ENCODE data around the gene ELMO1. TPM values are rescaled to one million over a fixed set of nuclear protein-coding genes. Genes with fewer than 3 reads are reported as not detected.

ELMO1 gene
- total RNA-seq, 1 experiment from 2014 or later: 7.8 TPM

- H3K27me3 ChIP-seq (ENCODE audit: insufficient read depth, low read length): no peaks in the 10 kb centered on the region
- H4K5ac ChIP-seq (ENCODE audit: insufficient read length, low read depth, low read length): no peak overlapping the region
- H3K4me2 ChIP-seq (ENCODE audit: insufficient read depth, insufficient read length, low read length): no peak overlapping the region
- H4K20me1 ChIP-seq (ENCODE audit: control insufficient read depth, insufficient read depth, insufficient read length): no peaks in the 10 kb centered on the region
- no peak overlapping the region for H4K8ac ChIP-seq (replicated peaks; ENCODE audit: insufficient read length, low read depth, low read length)
- H3K18ac ChIP-seq (ENCODE audit: insufficient read length, low read depth, low read length): no peak overlapping the region
- H3K79me1 ChIP-seq (ENCODE audit: insufficient read depth, low read depth, low read length, poor library complexity, severe bottlenecking): no peaks in the 10 kb centered on the region
- H3K4ac ChIP-seq (ENCODE audit: low read depth, low read length): no peak overlapping the region
- H2BK120ac ChIP-seq (ENCODE audit: low read depth, low read length, poor library complexity, severe bottlenecking): no peak overlapping the region
- H3K27ac ChIP-seq (ENCODE audit: insufficient read length, low read depth, low read length): no peak overlapping the region
- H2BK15ac ChIP-seq (ENCODE audit: low read depth, low read length): no peak overlapping the region
- Mint-ChIP-seq H3K4me3 (no peak overlapping the region), H3K9me3 (peaks cover 5 to 13% of the 10 kb centered on the region in 2 experiments; a peak in 4 of 5 replicates), H3K36me3 (ENCODE audit: insufficient read depth in 1 of 3, low read depth in 3 of 3) (peaks cover 4 to 18% (median 5%) of the 10 kb centered on the region in 3 experiments), H3K27me3 (ENCODE audit: low read depth) (no peaks in the 10 kb centered on the region), H3K27ac (peak overlapping the region in 2 of 3 experiments; percentile 19 to 52; a peak in 1 of 7 replicates), H3K4me1 (peaks cover 49 to 50% of the 10 kb centered on the region in 2 experiments)
- H3T11ph ChIP-seq (ENCODE audit: low read length): peak overlapping the region; percentile 36
- H3K4me1 ChIP-seq (ENCODE audit: insufficient read depth, low read length): peaks cover 9% of the 10 kb centered on the region; the same call in 1 of the 2 replicates
- H3K23me2 ChIP-seq (ENCODE audit: insufficient read length, low read depth, low read length, poor library complexity, severe bottlenecking): no peaks in the 10 kb centered on the region
- H2BK12ac ChIP-seq (ENCODE audit: insufficient read length, low read depth, low read length): no peak overlapping the region
- no peak for TF ChIP-seq CTCF (conservative IDR thresholded peaks at IDR 0.05)
- H2BK20ac ChIP-seq (ENCODE audit: low read depth, low read length, poor library complexity, severe bottlenecking): no peak overlapping the region
- no peak overlapping the region for H2AFZ ChIP-seq (ENCODE audit: low read length)
- DNase-seq: no peak
- H3K56ac ChIP-seq (ENCODE audit: insufficient read length, low read depth, low read length): no peak overlapping the region
- H3K79me2 ChIP-seq (ENCODE audit: insufficient read depth, low read length): no peaks in the 10 kb centered on the region; the same call in 1 of the 2 replicates
- no peak overlapping the region for H3K23ac ChIP-seq (ENCODE audit: insufficient read length, low read depth, low read length)
- no peak overlapping the region for H2AK5ac ChIP-seq (ENCODE audit: insufficient read length, low read length)
- H3K9ac ChIP-seq (ENCODE audit: extremely low read depth, insufficient read length, low read length): no peak overlapping the region
- no peak overlapping the region for H3K14ac ChIP-seq (ENCODE audit: insufficient read depth, low read length)
- no peak overlapping the region for H2BK5ac ChIP-seq (ENCODE audit: insufficient read length, low read length)
- no peaks in the 10 kb centered on the region for H3K9me3 ChIP-seq (ENCODE audit: control insufficient read depth, low read depth, low read length)
- H4K91ac ChIP-seq (ENCODE audit: insufficient read length, low read depth, low read length): no peak overlapping the region
Observed at GRCh38 chr7:37251222-37251621, 197.4 kb downstream of the ELMO1 start.
